ENCODE data around the gene PTPRG. TPM values are rescaled to one million over a fixed set of nuclear protein-coding genes. Genes with fewer than 3 reads are reported as not detected.

PTPRG gene
- total RNA-seq, 1 experiment from 2014 or later, result 0.73 TPM

DNA sequence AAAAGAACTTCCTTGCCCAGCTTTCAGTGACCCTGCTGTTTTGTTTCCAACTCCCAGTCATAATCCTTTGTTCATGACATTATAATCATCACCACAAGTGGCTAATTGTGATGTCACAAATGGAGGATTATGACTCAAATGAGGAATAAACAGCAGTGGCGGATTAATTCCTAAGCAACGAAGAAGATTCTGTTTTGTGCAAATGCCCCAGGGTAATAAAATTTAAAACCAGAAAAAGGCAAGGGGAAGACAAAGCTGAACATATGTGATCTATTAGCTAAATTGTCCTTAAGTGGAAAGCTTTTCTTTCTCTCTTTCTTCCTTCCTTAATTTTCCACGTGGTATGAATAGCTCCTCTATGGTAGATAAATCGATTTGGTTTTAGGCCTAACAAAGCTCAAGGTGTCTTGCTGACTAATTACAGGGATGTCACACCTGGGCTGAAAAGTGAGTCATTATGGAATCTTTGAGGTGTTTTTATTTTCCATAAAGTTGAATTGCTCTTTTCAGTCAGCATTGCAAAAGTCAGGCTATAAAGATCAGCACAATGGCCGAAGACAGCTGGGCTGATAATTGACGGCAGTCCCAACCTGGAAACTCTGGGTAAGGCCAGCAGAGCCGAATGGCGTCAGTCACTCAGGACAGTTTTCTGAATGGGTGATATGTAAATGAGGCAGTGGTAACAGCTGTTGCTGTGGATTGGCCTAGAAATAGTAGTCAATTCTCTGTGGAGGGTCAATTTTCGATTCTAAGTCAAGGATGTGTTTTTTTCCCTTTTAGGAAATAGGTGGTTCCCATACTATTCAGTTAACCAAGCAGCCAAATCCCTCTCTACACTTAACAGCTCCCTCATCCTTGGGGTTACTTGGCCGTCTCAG lies 121.5 kb downstream of the PTPRG start:
- no TSS peak for BruUV-seq (replicated peaks)
- Histone ChIP-seq H2AFZ (ENCODE audit: low read length) (no peak overlapping the region), H3K4me3 (ENCODE audit: low read length) (no peak overlapping the region), H3K79me2 (ENCODE audit: low read length) (no peaks in the 10 kb centered on the region), H3K27me3 (ENCODE audit: low read length) (0 out of 2 replicates have a peak, but pooled peaks cover 7% of the 10 kb centered on the region), H3K36me3 (ENCODE audit: low read depth, low read length) (no peaks in the 10 kb centered on the region), H3K9me3 (ENCODE audit: low read length) (0 out of 2 replicates have a peak, but pooled peaks cover 3% of the 10 kb centered on the region), H3F3A (ENCODE audit: low read length, unreplicated experiment) (no peaks in the 10 kb centered on the region), H3K9ac (ENCODE audit: low read length) (no peak overlapping the region), H4K20me1 (ENCODE audit: low read length) (no peaks in the 10 kb centered on the region), H3K27ac (ENCODE audit: low read length) (no peak overlapping the region), H3K9me2 (replicated peaks; ENCODE audit: low read length) (no peaks in the 10 kb centered on the region), H3K4me2 (ENCODE audit: low read length) (no peak overlapping the region), H3K4me1 (ENCODE audit: insufficient read depth, low read length) (no peaks in the 10 kb centered on the region)
- POLR2A ChIA-PET (ENCODE audit: unreplicated experiment), result no interaction called here
- intact Hi-C loops (cut with micrococcal nuclease), result no loop called here
- CTCF ChIA-PET, result no interaction called here
- no peak for TF ChIP-seq EZH2phosphoT487 (IDR thresholded peaks at IDR 0.05; ENCODE audit: borderline replicate concordance, low read length)
- no peak for TF ChIP-seq EZH2 (IDR thresholded peaks at IDR 0.05; ENCODE audit: low read length, unreplicated experiment)
- no peak for TF ChIP-seq CTCF (conservative IDR thresholded peaks at IDR 0.05; ENCODE audit: low read depth, low read length)
- no peak for DNase-seq
- ATAC-seq, result no peak

- H3K9ac ChIP-seq (ENCODE audit: low read length), result no peak overlapping the region
- H3K79me2 ChIP-seq (ENCODE audit: low read length), result no peaks in the 10 kb centered on the region
- H3K4me1 ChIP-seq (ENCODE audit: insufficient read depth, low read length), result no peaks in the 10 kb centered on the region
- no peaks in the 10 kb centered on the region for H3K36me3 ChIP-seq (ENCODE audit: low read depth, low read length)
- H3K9me2 ChIP-seq (replicated peaks; ENCODE audit: low read length), result no peaks in the 10 kb centered on the region
- ATAC-seq (no peak), DNase-seq (no peak)
- no peak overlapping the region for H3K4me3 ChIP-seq (ENCODE audit: low read length)
- 0 out of 2 replicates have a peak, but pooled peaks cover 7% of the 10 kb centered on the region for H3K27me3 ChIP-seq (ENCODE audit: low read length)
- no peak overlapping the region for H3K4me2 ChIP-seq (ENCODE audit: low read length)
- POLR2A ChIA-PET (ENCODE audit: unreplicated experiment), result no interaction called here
- intact Hi-C loops (cut with micrococcal nuclease), result no loop called here
- CTCF ChIA-PET, result no interaction called here
- BruUV-seq (replicated peaks), result no TSS peak
- H4K20me1 ChIP-seq (ENCODE audit: low read length), result no peaks in the 10 kb centered on the region
- no peak overlapping the region for H2AFZ ChIP-seq (ENCODE audit: low read length)
- no peak overlapping the region for H3K27ac ChIP-seq (ENCODE audit: low read length)
- no peak for TF ChIP-seq EZH2 (IDR thresholded peaks at IDR 0.05; ENCODE audit: low read length, unreplicated experiment)
- no peak for TF ChIP-seq CTCF (conservative IDR thresholded peaks at IDR 0.05; ENCODE audit: low read depth, low read length)
- no peak for TF ChIP-seq EZH2phosphoT487 (IDR thresholded peaks at IDR 0.05; ENCODE audit: borderline replicate concordance, low read length)
- H3F3A ChIP-seq (ENCODE audit: low read length, unreplicated experiment), result no peaks in the 10 kb centered on the region
- 0 out of 2 replicates have a peak, but pooled peaks cover 3% of the 10 kb centered on the region for H3K9me3 ChIP-seq (ENCODE audit: low read length)
Observed at GRCh38 chr3:61683549-61684236, 122.3 kb downstream of the PTPRG start.

All from PC-3 (cell line).